Endometrial microvascular endothelial cells (primary cell): ENCODE results near the gene FBRS. TPM values are rescaled to one million over a fixed set of nuclear protein-coding genes. Genes with fewer than 3 reads are reported as not detected.
"Not testable (repeated sequence)": the region's sequence is repeated elsewhere in the genome, so short reads cannot be mapped to it uniquely, and the experiment has no call there.

Experiments
- in situ Hi-C: cut with HindIII; loops from 2 replicates; pipeline ENCODE4 v1.10.0; 2017; ENCODE audit warnings: low sequenced_read_pairs, low pct_unique_long_range_greater_than_20kb; ENCODE audit errors: inconsistent ontology term
- total RNA-seq: library from RNA; depleted of rRNA; stranded (reverse); fragments of >200 nt; gene quantifications from one replicate; pipeline ENCODE4 v1.2.3, GENCODE V29; 2015; ENCODE audit errors: inconsistent ontology term

Gene FBRS
- total RNA-seq, 1 donor from 2014 or later = 24.7 TPM

- in situ Hi-C loops = no loop called here
These were observed 34.3 kb downstream of the FBRS start for GRCh38 chr16:30692396-30693064.

GRCh38 chr16:30694926-30695693 is 36.9 kb downstream of the FBRS start:
- in situ Hi-C loops = no loop called here

GRCh38 chr16:30696646-30697045 is 38.4 kb downstream of the FBRS start:
- in situ Hi-C loops = not testable (repeated sequence)

GRCh38 chr16:30697264-30698138 is 39.3 kb downstream of the FBRS start:
- in situ Hi-C loops = no loop called here

GRCh38 chr16:30698139-30698815 is 40.0 kb downstream of the FBRS start:
- in situ Hi-C loops = no loop called here

GRCh38 chr16:30698816-30699614 is 40.8 kb downstream of the FBRS start, which contains the start of gene SRCAP:
Gene SRCAP (plus strand): TSS chr16:30699171. CDS start chr16:30700825, 1,654 bp downstream.
- in situ Hi-C loops = no loop called here

- in situ Hi-C loops = no loop called here
These were observed 41.4 kb downstream of the FBRS start for GRCh38 chr16:30699615-30700099.

GRCh38 chr16:30700491-30700890 is 42.3 kb downstream of the FBRS start:
- in situ Hi-C loops = no loop called here

GRCh38 chr16:30700971-30701370 is 42.7 kb downstream of the FBRS start:
- in situ Hi-C loops = no loop called here

- in situ Hi-C loops = not testable (repeated sequence)
These were observed 44.8 kb downstream of the FBRS start for GRCh38 chr16:30703071-30703470.

GRCh38 chr16:30703971-30704370 is 45.7 kb downstream of the FBRS start:
- in situ Hi-C loops = no loop called here

GRCh38 chr16:30706046-30706445 is 47.8 kb downstream of the FBRS start:
- in situ Hi-C loops = no loop called here

- in situ Hi-C loops = no loop called here
These were observed 52.7 kb downstream of the FBRS start for GRCh38 chr16:30710971-30711370.

GRCh38 chr16:30711712-30712111 is 53.5 kb downstream of the FBRS start:
- in situ Hi-C loops = no loop called here

- in situ Hi-C loops = no loop called here
These were observed 57.7 kb downstream of the FBRS start for GRCh38 chr16:30715750-30716445.

GRCh38 chr16:30720086-30720485 is 61.9 kb downstream of the FBRS start:
- in situ Hi-C loops = no loop called here
